DMS 273 (cell line): ENCODE data around the gene KIF16B.
"Not testable (repeated sequence)": the region's sequence is repeated elsewhere in the genome, so short reads cannot be mapped to it uniquely, and the experiment has no call there.

Source experiments
- DNase-seq: peaks from one replicate; lab custom pipeline; 2025; ENCODE audit not compliant: unreplicated experiment; lab: John Stamatoyannopoulos, UW

Gene KIF16B

GRCh38 chr20:16526433-16527380, 46.5 kb downstream of the KIF16B start:
- DNase-seq, result no peak

DNA sequence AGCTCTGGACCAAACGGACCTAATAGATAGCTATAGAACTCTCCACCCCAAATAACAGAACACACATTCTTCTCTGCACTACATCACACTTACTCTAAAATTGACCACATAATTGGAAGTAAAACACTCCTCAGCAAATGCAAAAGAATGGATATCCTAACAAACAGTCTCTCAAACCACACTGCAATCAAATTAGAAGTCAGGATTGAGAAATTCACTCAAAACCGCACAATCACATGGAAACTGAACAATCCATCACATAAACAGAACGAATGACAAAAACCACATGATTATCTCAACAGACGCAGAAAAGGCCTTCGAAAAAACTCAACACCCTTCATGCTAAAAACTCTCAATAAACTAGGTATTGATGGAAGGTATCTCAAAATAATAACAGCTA, 50.6 kb downstream of the KIF16B start:
- DNase-seq, result not testable (repeated sequence)

DNA sequence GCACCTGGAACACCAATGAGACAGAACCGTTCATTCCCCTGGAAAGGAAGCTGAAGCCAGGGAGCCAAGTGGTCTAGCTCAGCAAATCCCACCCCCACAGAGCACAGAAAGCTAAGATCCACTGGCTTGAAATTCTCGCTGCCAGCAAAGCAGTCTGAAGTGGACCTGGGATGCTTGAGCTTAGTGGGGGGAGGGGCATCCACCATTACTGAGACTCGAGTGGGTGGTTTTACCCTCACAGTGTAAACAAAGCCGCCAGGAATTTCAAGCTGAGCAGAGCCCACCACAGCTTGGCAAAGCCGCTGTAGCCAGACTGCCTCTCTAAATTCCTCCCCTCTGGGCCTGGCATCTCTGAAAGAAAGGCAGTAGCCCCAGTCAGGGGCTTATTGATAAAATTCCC, 53.1 kb downstream of the KIF16B start:
- DNase-seq, result no peak

GRCh38 chr20:16519673-16520072, 53.6 kb downstream of the KIF16B start:
- DNase-seq, result not testable (repeated sequence)

GRCh38 chr20:16518784-16519084, 54.5 kb downstream of the KIF16B start:
- DNase-seq, result no peak

DNA sequence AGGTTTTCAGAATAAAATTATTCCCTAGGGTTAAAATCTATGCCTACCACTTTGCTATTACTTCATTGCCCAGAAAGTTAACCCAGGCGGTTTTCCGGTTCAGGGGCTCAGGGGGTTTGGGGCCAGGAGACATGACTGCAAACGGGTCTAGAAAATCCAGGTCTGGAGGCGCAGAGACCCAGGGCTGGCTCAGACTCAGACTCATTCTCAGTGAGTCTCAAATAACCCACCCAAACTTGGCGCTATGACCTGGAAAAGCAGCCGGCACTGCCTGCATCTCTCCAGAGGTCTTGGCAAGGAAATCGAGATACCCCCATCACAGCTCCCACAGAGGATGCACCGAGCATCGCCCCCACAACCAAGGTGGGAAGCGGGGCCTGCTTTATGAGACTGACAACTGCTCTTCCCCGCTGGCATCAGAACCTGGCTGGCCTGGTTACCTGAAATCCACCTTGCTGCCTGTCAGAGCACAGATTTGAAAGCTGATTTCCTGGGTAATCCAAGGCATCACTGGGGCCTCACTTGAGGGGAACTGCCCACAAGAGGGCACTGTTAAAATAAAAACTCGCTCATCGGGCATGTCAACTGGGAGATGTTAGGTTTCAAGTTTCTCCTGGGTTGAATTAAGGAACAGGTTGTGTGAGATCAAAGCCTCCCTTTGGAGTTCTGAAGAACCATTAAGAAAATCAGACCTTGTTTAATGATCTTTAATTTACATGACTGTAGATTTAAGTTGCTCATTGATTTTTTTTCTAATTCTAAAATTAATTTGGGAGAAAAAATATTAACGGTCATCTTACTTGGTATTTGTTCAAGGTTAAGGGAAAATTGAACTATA, 55.1 kb downstream of the KIF16B start:
- DNase-seq, result peak; percentile 90

- DNase-seq, result peak; percentile 31
These were observed 56.5 kb downstream of the KIF16B start for GRCh38 chr20:16516794-16517193.

DNA sequence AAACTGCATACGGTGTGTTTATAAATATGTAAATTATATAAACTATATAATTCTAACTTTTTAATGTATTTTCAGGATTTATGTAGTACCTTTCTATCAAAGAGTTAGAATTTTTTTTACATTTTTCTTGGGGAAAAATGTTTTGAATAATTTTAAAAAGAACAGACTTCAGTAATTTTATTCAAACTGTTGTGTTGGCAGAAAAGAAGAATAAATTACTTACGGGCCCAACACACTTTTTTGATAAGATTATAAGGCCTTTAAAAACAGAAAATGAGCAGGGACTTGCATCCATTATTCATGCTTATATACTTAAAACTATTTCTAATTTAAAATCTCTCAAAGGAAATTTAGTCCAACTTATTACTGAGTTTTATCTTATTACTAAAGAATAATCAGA, 58.2 kb downstream of the KIF16B start:
- DNase-seq, result no peak

GRCh38 chr20:16514140-16514539, 59.1 kb downstream of the KIF16B start:
- no peak for DNase-seq

GRCh38 chr20:16505894-16506293, 67.4 kb downstream of the KIF16B start:
- no peak for DNase-seq

DNA sequence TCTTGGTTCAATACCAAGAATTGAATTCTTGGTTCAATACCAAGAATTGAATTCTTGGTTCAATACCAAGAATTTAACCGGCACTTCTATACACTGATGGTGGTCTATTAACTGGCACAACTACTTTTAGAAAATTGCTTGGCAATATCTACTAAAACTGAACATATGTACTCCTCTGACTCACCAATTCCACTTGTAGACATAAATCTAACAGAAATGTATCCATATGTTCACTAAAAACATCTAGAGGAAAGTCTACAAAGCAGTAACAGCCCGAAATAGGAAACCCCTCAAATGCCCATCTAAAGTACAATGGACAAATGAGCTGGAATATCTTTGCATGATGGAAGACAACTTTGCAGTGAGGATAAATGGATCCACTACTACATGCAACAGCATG, 71.9 kb downstream of the KIF16B start:
- peak; percentile 37 for DNase-seq

- DNase-seq, result no peak
These were observed 73.1 kb downstream of the KIF16B start for GRCh38 chr20:16500197-16500596.

DNA sequence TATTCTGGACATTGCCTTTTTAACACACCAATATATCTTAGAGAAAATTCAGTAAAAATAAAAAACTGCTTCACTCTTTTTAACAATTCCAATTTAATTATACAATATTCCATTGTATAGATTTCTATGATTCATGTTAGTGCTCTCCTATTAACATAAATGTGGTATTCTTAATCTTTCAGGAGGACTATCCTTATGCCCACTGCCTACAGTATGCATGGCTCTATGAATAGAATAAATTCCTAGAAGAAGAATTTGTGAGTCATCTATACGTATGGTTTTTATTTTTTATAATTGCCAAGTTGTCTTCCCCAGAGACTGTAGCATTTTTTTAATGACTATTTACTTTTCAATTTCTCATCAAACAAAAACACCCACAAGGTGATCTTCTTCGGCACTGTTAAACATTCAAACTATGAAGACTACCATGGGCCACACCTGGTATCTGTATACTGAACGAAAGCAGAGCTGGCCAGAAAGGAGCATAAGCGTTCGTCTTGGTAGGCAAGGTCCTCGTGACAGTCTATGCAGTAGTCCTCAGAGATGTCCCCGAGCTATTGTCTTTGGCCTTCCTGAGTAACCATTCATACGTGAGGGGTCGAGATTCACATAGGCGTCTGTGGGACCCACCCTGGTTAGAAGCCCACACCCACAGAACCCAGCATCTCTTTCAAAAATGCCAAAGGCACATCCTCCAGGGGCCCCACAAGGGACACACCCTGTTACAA, 74.6 kb downstream of the KIF16B start:
- DNase-seq, result no peak

GRCh38 chr20:16497896-16498295, 75.4 kb downstream of the KIF16B start:
- DNase-seq, result no peak

DNA sequence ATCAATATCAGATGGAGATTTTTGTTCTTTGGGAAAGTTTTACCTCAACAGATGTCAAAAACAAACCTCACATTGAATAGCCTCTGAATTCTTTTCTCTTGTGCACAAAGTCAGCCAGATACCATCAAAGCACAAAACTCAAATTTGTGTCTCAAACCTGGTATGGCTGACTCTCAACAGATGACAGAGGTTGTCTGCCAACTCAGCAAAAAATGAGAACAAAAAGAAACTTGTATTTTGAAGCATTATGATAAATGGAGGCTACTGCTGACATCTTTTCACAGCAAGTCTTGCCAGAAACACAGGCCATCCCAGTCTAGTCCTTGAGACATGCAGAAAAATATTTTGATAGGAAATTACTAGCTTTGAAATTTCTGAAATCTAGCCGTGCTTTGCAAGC, 79.8 kb downstream of the KIF16B start:
- no peak for DNase-seq

- peak; percentile 12 for DNase-seq
These were observed 81.8 kb downstream of the KIF16B start for GRCh38 chr20:16491294-16491905.

DNA sequence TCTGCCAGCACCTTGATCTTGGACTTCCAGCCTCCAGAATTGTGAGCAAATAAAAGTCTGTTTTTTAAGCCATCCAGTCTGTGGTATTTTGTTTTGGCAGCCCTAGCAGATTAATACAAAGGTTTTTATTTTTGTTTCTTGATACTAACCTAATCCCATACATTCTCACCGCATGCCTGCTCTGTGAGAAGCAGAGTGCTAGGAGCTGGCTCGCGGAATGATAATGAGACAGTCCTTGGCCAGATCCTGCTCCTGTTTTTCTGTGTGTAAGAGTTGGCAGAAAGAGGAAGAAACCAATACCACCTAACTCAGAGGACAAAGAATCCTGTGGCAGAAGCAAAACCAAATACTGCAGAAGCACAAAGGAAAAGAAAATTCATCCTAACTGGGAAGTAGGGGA, 82.6 kb downstream of the KIF16B start:
- peak; percentile 23 for DNase-seq

- DNase-seq, result peak; percentile 54
These were observed 84.6 kb downstream of the KIF16B start for GRCh38 chr20:16488616-16489015.

- peak; percentile 94 for DNase-seq
These were observed 85.2 kb downstream of the KIF16B start for GRCh38 chr20:16488086-16488485.

GRCh38 chr20:16486532-16486931, 86.7 kb downstream of the KIF16B start:
- peak; percentile 47 for DNase-seq

DNA sequence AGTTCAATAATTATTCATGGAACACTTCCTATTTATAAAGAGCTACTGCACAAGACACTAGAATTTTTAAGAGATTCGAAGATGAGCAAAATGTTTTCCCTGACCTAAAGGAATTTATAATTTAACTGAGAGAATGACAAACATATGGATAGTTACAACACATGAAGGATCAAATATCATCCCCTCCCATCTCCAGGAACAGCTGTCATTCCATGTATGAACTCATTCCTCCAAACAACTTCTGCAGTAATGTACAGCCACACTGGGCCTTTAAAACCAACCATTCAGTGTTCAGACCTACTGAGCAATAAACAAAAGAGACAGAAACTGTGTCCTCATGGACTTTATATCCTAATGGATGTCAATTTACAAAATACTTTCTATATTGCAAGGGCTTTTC, 87.8 kb downstream of the KIF16B start:
- DNase-seq, result peak; percentile 84
